Thyroid gland (tissue), 4 donors: ENCODE measurements around the gene ATE1.

Experiments
- CTCF ChIP-seq, 6 experiments: fragments of 200-600 bp in 3 of 6; fragments of 450-650 bp in 3 of 6; sonication (generic) in 3 of 6; IDR thresholded peaks; one replicate each; pipeline ENCODE4 v1.5.1; 2016 to 2019; ENCODE audit warnings: antibody characterized with exemption in 6 of 6, mild to moderate bottlenecking in 2 of 6, inconsistent platforms in 1 of 6, moderate library complexity in 1 of 6
- POLR2A ChIP-seq, 2 donors: fragments of 450-650 bp; IDR thresholded peaks; one replicate each; pipeline ENCODE4 v1.6.1; 2017; ENCODE audit warnings: antibody characterized with exemption in 2 of 2, mild to moderate bottlenecking in 2 of 2, moderate library complexity in 1 of 2

GRCh38 chr10:121735263-121735662 lies 192.6 kb downstream of the ATE1 start:
- no peak for TF ChIP-seq POLR2A (IDR thresholded peaks at IDR 0.05)
- no peak for TF ChIP-seq CTCF (IDR thresholded peaks at IDR 0.05)
